HG03575 (cell line): ENCODE data around the gene RPL31.

Source experiments
- ATAC-seq: cut with Tn5 transposase; IDR thresholded peaks from one replicate; pipeline ENCODE4 v1.9.1; 2021; ENCODE audit not compliant: unreplicated experiment, insufficient number of reproducible peaks, low FRiP score; ENCODE audit errors: extremely low read depth

The RPL31 gene

GRCh38 chr2:100990650-100991403, 11.3 kb upstream of the RPL31 start:
- ATAC-seq = no peak

GRCh38 chr2:100991404-100991773, 10.7 kb upstream of the RPL31 start:
- ATAC-seq = no peak

- no peak for ATAC-seq
Observed at GRCh38 chr2:100992262-100992661, 9.8 kb upstream of the RPL31 start.

- ATAC-seq = no peak
Observed at GRCh38 chr2:100993294-100993693, 8.8 kb upstream of the RPL31 start.

GRCh38 chr2:100995309-100996075, 6.6 kb upstream of the RPL31 start:
- no peak for ATAC-seq

- no peak for ATAC-seq
Observed at GRCh38 chr2:100997509-100998234, 4.4 kb upstream of the RPL31 start.

GRCh38 chr2:100998235-100998573, 3.9 kb upstream of the RPL31 start:
- no peak for ATAC-seq

GRCh38 chr2:100999995-101000394, 2.1 kb upstream of the RPL31 start:
- ATAC-seq = no peak

- ATAC-seq = no peak
Observed at GRCh38 chr2:101002562-101003277, 631 bp downstream of the RPL31 start.

- ATAC-seq = no peak
Observed at GRCh38 chr2:101003278-101003775, 1.2 kb downstream of the RPL31 start.

GRCh38 chr2:101004620-101005325, 2.7 kb downstream of the RPL31 start:
- no peak for ATAC-seq

GRCh38 chr2:101006065-101006715, 4.1 kb downstream of the RPL31 start:
- ATAC-seq = no peak

- ATAC-seq = no peak
Observed at GRCh38 chr2:101007415-101008345, 5.6 kb downstream of the RPL31 start.

GRCh38 chr2:101011152-101011551, 9.1 kb downstream of the RPL31 start:
- ATAC-seq = no peak

GRCh38 chr2:101012054-101012705, 10.1 kb downstream of the RPL31 start:
- ATAC-seq = peak; percentile 92

GRCh38 chr2:101012706-101013181, 10.7 kb downstream of the RPL31 start:
- no peak for ATAC-seq
